ENCODE data around the gene SPC25.
A peak's percentile ranks its signal among the peaks of the same experiment; 100 is the strongest.

The SPC25 gene

GRCh38 chr2:168904358-168904757 is 14.1 kb upstream of the SPC25 start:
- no peak overlapping the region for H3K4me3 ChIP-seq (ENCODE audit: control insufficient read depth in 1 of 7, extremely low read depth in 1 of 7, insufficient read depth in 4 of 7, low read depth in 2 of 7, low read length in 6 of 7)
- no peaks in the 10 kb centered on the region for H3K9me3 ChIP-seq (ENCODE audit: control extremely low read depth in 1 of 5, control insufficient read depth in 4 of 5, insufficient read depth in 2 of 5, low read depth in 1 of 5, low read length in 4 of 5)
- no peak overlapping the region for H3K27ac ChIP-seq (ENCODE audit: insufficient read depth in 1 of 2, low read depth in 1 of 2, low read length in 2 of 2, poor library complexity in 1 of 2, severe bottlenecking in 2 of 2)
- DNase-seq, result no peak
- H3K36me3 ChIP-seq (ENCODE audit: control insufficient read depth in 4 of 4, insufficient read depth in 4 of 4, low read length in 3 of 4), result no peaks in the 10 kb centered on the region
- H3K27me3 ChIP-seq (replicated peaks in 2 of 5; ENCODE audit: control insufficient read depth in 4 of 5, insufficient read depth in 5 of 5, low read length in 4 of 5), result no peaks in the 10 kb centered on the region
- ChIA-PET CTCF (no interaction called here), POLR2A (no interaction called here)
- no peaks in the 10 kb centered on the region for H3K4me1 ChIP-seq (ENCODE audit: control extremely low read depth in 1 of 4, control insufficient read depth in 4 of 4, insufficient read depth in 4 of 4, low read length in 3 of 4)
- 96% methylated on average over 3 of the region's 3 CpGs for WGBS (ENCODE audit: insufficient coverage)

- H3K27ac ChIP-seq (ENCODE audit: insufficient read depth in 1 of 2, low read depth in 1 of 2, low read length in 2 of 2, poor library complexity in 1 of 2, severe bottlenecking in 2 of 2), result no peak overlapping the region
- no peak overlapping the region for H3K4me3 ChIP-seq (ENCODE audit: control insufficient read depth in 1 of 7, extremely low read depth in 1 of 7, insufficient read depth in 4 of 7, low read depth in 2 of 7, low read length in 6 of 7)
- DNase-seq, result no peak
- no peaks in the 10 kb centered on the region for H3K36me3 ChIP-seq (ENCODE audit: control insufficient read depth in 4 of 4, insufficient read depth in 4 of 4, low read length in 3 of 4)
- CTCF ChIA-PET, result no interaction called here
- POLR2A ChIA-PET, result no interaction called here
- H3K4me1 ChIP-seq (ENCODE audit: control extremely low read depth in 1 of 4, control insufficient read depth in 4 of 4, insufficient read depth in 4 of 4, low read length in 3 of 4), result no peaks in the 10 kb centered on the region
- WGBS (ENCODE audit: insufficient coverage), result no CpG with 5 or more reads among the region's 2 CpGs
- H3K27me3 ChIP-seq (replicated peaks in 2 of 5; ENCODE audit: control insufficient read depth in 4 of 5, insufficient read depth in 5 of 5, low read length in 4 of 5), result no peaks in the 10 kb centered on the region
- H3K9me3 ChIP-seq (ENCODE audit: control extremely low read depth in 1 of 5, control insufficient read depth in 4 of 5, insufficient read depth in 2 of 5, low read depth in 1 of 5, low read length in 4 of 5), result no peaks in the 10 kb centered on the region
Observed at GRCh38 chr2:168903888-168904287, 13.7 kb upstream of the SPC25 start.

DNA sequence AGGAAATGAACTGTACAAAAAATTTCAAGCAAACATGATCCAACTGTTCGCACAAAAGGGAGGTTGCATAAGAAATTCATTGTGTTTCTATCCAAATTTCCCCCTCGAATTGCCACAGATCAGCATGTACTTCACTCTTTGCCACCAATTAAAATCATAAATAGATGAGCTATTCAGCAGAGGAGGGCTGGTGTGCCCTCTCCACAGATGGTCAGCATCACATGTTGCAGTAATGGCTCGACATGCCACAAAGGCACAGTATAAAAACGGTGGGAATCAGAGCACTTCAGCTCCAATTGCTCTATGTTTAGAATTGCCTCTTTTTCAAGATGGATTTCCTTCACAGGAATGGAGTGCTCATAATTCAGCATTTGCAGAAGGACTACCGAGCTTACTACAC is 10.8 kb upstream of the SPC25 start, which contains the start of gene G6PC2:
G6PC2 (plus strand) TSS at position 289 of the 400 bp plus-strand sequence; CDS start at position 330, 41 bp downstream.
- Histone ChIP-seq H3K36me3 (ENCODE audit: control insufficient read depth in 4 of 4, insufficient read depth in 4 of 4, low read length in 3 of 4) (no peaks in the 10 kb centered on the region), H3K9me3 (ENCODE audit: control extremely low read depth in 1 of 5, control insufficient read depth in 4 of 5, insufficient read depth in 2 of 5, low read depth in 1 of 5, low read length in 4 of 5) (no peaks in the 10 kb centered on the region), H3K4me3 (ENCODE audit: control insufficient read depth in 1 of 7, extremely low read depth in 1 of 7, insufficient read depth in 4 of 7, low read depth in 2 of 7, low read length in 6 of 7) (no peak within 1 kb of the TSS), H3K27me3 (replicated peaks in 2 of 5; ENCODE audit: control insufficient read depth in 4 of 5, insufficient read depth in 5 of 5, low read length in 4 of 5) (no peaks in the 10 kb centered on the region), H3K4me1 (ENCODE audit: control extremely low read depth in 1 of 4, control insufficient read depth in 4 of 4, insufficient read depth in 4 of 4, low read length in 3 of 4) (no peaks in the 10 kb centered on the region), H3K27ac (ENCODE audit: insufficient read depth in 1 of 2, low read depth in 1 of 2, low read length in 2 of 2, poor library complexity in 1 of 2, severe bottlenecking in 2 of 2) (no peak within 1 kb of the TSS)
- 91% methylated on average over 4 of the region's 5 CpGs for WGBS (ENCODE audit: insufficient coverage)
- CTCF ChIA-PET, result interaction anchor here (1.0 kb wide), 1 partner anchor 20 kb away, joined by 4 read pairs; no protein-coding TSS in a partner anchor
- DNase-seq, result no peak
- POLR2A ChIA-PET, result no interaction called here

- no peaks in the 10 kb centered on the region for H3K36me3 ChIP-seq (ENCODE audit: control insufficient read depth in 4 of 4, insufficient read depth in 4 of 4, low read length in 3 of 4)
- no peaks in the 10 kb centered on the region for H3K9me3 ChIP-seq (ENCODE audit: control extremely low read depth in 1 of 5, control insufficient read depth in 4 of 5, insufficient read depth in 2 of 5, low read depth in 1 of 5, low read length in 4 of 5)
- CTCF ChIA-PET, result interaction anchor here (2.3 kb wide), 1 partner anchor 10 kb away, joined by 6 read pairs; no protein-coding TSS in a partner anchor
- POLR2A ChIA-PET, result no interaction called here
- DNase-seq, result no peak
- H3K27me3 ChIP-seq (replicated peaks in 2 of 5; ENCODE audit: control insufficient read depth in 4 of 5, insufficient read depth in 5 of 5, low read length in 4 of 5), result no peaks in the 10 kb centered on the region
- H3K27ac ChIP-seq (ENCODE audit: insufficient read depth in 1 of 2, low read depth in 1 of 2, low read length in 2 of 2, poor library complexity in 1 of 2, severe bottlenecking in 2 of 2), result no peak overlapping the region
- no peak overlapping the region for H3K4me3 ChIP-seq (ENCODE audit: control insufficient read depth in 1 of 7, extremely low read depth in 1 of 7, insufficient read depth in 4 of 7, low read depth in 2 of 7, low read length in 6 of 7)
- WGBS (ENCODE audit: insufficient coverage), result no CpG with 5 or more reads among the region's 1 CpG
- H3K4me1 ChIP-seq (ENCODE audit: control extremely low read depth in 1 of 4, control insufficient read depth in 4 of 4, insufficient read depth in 4 of 4, low read length in 3 of 4), result no peaks in the 10 kb centered on the region
Observed at GRCh38 chr2:168897449-168897848, 7.2 kb upstream of the SPC25 start.

GRCh38 chr2:168896783-168897182 is 6.6 kb upstream of the SPC25 start:
- no peak overlapping the region for H3K4me3 ChIP-seq (ENCODE audit: control insufficient read depth in 1 of 7, extremely low read depth in 1 of 7, insufficient read depth in 4 of 7, low read depth in 2 of 7, low read length in 6 of 7)
- H3K27me3 ChIP-seq (replicated peaks in 2 of 5; ENCODE audit: control insufficient read depth in 4 of 5, insufficient read depth in 5 of 5, low read length in 4 of 5), result no peaks in the 10 kb centered on the region
- H3K9me3 ChIP-seq (ENCODE audit: control extremely low read depth in 1 of 5, control insufficient read depth in 4 of 5, insufficient read depth in 2 of 5, low read depth in 1 of 5, low read length in 4 of 5), result no peaks in the 10 kb centered on the region
- WGBS (ENCODE audit: insufficient coverage), result no CpG with 5 or more reads among the region's 4 CpGs
- no peaks in the 10 kb centered on the region for H3K36me3 ChIP-seq (ENCODE audit: control insufficient read depth in 4 of 4, insufficient read depth in 4 of 4, low read length in 3 of 4)
- H3K4me1 ChIP-seq (ENCODE audit: control extremely low read depth in 1 of 4, control insufficient read depth in 4 of 4, insufficient read depth in 4 of 4, low read length in 3 of 4), result no peaks in the 10 kb centered on the region
- ChIA-PET POLR2A (no interaction called here), CTCF (interaction anchor here (2.3 kb wide), 1 partner anchor 10 kb away, joined by 6 read pairs; no protein-coding TSS in a partner anchor)
- H3K27ac ChIP-seq (ENCODE audit: insufficient read depth in 1 of 2, low read depth in 1 of 2, low read length in 2 of 2, poor library complexity in 1 of 2, severe bottlenecking in 2 of 2), result no peak overlapping the region
- DNase-seq, result peak in 2 of 3 donors; percentile 14 to 28

DNA sequence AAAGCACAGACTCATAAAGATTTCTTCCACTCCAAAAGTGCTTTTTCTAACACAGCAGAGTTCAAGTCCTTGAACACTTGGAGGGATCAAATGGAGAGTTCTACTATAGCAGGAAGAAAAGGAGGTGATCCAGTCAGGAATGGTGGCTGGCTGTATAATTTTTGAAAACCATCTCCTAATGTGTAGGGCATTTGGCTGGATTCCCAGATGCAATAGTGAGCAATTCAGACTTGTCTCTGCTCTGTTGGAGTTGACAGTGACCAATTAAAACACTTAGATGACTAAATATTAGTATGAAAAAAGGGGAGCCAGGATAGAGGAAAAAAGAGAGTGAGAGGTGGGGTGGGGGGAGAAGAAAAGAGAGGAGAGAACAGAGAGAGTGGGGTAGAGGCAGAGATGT is 5.5 kb upstream of the SPC25 start:
- Histone ChIP-seq H3K4me3 (ENCODE audit: control insufficient read depth in 1 of 7, extremely low read depth in 1 of 7, insufficient read depth in 4 of 7, low read depth in 2 of 7, low read length in 6 of 7) (no peak overlapping the region), H3K27me3 (replicated peaks in 2 of 5; ENCODE audit: control insufficient read depth in 4 of 5, insufficient read depth in 5 of 5, low read length in 4 of 5) (no peaks in the 10 kb centered on the region), H3K9me3 (ENCODE audit: control extremely low read depth in 1 of 5, control insufficient read depth in 4 of 5, insufficient read depth in 2 of 5, low read depth in 1 of 5, low read length in 4 of 5) (no peaks in the 10 kb centered on the region), H3K27ac (ENCODE audit: insufficient read depth in 1 of 2, low read depth in 1 of 2, low read length in 2 of 2, poor library complexity in 1 of 2, severe bottlenecking in 2 of 2) (no peak overlapping the region), H3K36me3 (ENCODE audit: control insufficient read depth in 4 of 4, insufficient read depth in 4 of 4, low read length in 3 of 4) (no peaks in the 10 kb centered on the region), H3K4me1 (ENCODE audit: control extremely low read depth in 1 of 4, control insufficient read depth in 4 of 4, insufficient read depth in 4 of 4, low read length in 3 of 4) (peaks cover 0 to 1% (median under 1%) of the 10 kb centered on the region in 4 experiments)
- ChIA-PET POLR2A (no interaction called here), CTCF (interaction anchor here (2.3 kb wide), 1 partner anchor 11 kb away, joined by 6 read pairs; no protein-coding TSS in a partner anchor)
- no peak for DNase-seq

GRCh38 chr2:168894720-168895119 is 4.5 kb upstream of the SPC25 start:
- ChIA-PET CTCF (interaction anchor here (0.6 kb wide), 1 partner anchor 214 kb away, joined by 4 read pairs; no protein-coding TSS in a partner anchor), POLR2A (no interaction called here)

More at GRCh38 chr2:168894720-168895119, 4.5 kb upstream of the SPC25 start:
- Histone ChIP-seq H3K36me3 (ENCODE audit: control insufficient read depth in 4 of 4, insufficient read depth in 4 of 4, low read length in 3 of 4) (no peaks in the 10 kb centered on the region), H3K27ac (ENCODE audit: insufficient read depth in 1 of 2, low read depth in 1 of 2, low read length in 2 of 2, poor library complexity in 1 of 2, severe bottlenecking in 2 of 2) (no peak overlapping the region), H3K4me3 (ENCODE audit: control insufficient read depth in 1 of 7, extremely low read depth in 1 of 7, insufficient read depth in 4 of 7, low read depth in 2 of 7, low read length in 6 of 7) (no peak overlapping the region), H3K4me1 (ENCODE audit: control extremely low read depth in 1 of 4, control insufficient read depth in 4 of 4, insufficient read depth in 4 of 4, low read length in 3 of 4) (peaks cover under 1 to 9% (median 4%) of the 10 kb centered on the region in 4 experiments), H3K9me3 (ENCODE audit: control extremely low read depth in 1 of 5, control insufficient read depth in 4 of 5, insufficient read depth in 2 of 5, low read depth in 1 of 5, low read length in 4 of 5) (no peaks in the 10 kb centered on the region), H3K27me3 (replicated peaks in 2 of 5; ENCODE audit: control insufficient read depth in 4 of 5, insufficient read depth in 5 of 5, low read length in 4 of 5) (no peaks in the 10 kb centered on the region)
- DNase-seq, result no peak

All from common myeloid progenitor, CD34-positive (primary cell).